ENCODE results near the gene RNF214. TPM values are rescaled to one million over a fixed set of nuclear protein-coding genes. Genes with fewer than 3 reads are reported as not detected.
"Not testable (repeated sequence)": the region's sequence is repeated elsewhere in the genome, so short reads cannot be mapped to it uniquely, and the experiment has no call there.

Gene RNF214
- total RNA-seq, 1 donor from 2014 or later = 25.8 TPM

DNA sequence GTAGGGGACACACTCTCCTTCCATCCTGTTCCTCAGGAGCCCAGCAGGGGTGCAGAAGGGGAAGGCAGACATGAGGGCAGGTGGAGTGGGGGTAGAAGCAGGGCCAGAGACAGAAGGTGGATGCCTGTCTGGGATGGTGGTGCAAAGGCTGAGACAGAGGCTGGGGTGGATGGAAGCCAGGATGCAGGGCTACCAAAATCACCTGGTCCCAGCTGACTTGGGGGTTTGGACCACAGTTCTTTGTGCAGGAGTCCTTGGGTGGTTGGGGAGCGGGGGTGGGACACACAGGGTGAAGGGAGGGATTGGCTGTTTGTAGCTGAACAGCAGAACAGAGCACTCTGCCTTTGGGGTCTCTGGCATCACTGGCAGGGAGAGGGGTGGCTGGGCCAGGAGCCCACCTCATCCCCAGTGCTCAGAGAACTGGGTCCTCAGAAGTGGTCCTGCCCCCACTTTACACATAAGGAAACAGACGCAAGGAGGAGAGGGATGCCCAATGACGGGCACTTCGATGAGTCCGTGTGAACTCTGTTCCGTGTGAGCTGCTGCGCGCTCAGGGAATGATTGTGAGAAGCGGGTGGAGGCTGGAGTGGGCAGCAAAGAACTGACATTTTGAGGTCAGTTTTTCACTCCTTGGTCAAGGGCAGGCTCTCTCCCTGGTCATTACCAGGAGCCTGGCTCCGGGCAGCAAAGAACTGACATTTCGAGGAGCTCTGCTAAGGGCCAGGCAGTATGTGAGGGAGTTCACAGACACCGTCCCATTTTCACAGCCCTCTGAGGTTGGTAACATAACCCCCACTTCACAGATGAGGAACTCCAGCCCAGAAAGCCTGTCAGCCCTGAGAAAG, 31.4 kb upstream of the RNF214 start:
- Mint-ChIP-seq H3K36me3 (ENCODE audit: low read depth) (peaks cover 29% of the 10 kb centered on the region), H3K4me1 (ENCODE audit: low read depth) (no peaks in the 10 kb centered on the region), H3K27me3 (ENCODE audit: low read depth) (no peaks in the 10 kb centered on the region), H3K4me3 (ENCODE audit: low read depth) (no peak overlapping the region), H3K9me3 (no peaks in the 10 kb centered on the region), H3K27ac (no peak overlapping the region)
- intact Hi-C loops (cut with micrococcal nuclease) = no loop called here
- no peak for DNase-seq (ENCODE audit: low spot score)

DNA sequence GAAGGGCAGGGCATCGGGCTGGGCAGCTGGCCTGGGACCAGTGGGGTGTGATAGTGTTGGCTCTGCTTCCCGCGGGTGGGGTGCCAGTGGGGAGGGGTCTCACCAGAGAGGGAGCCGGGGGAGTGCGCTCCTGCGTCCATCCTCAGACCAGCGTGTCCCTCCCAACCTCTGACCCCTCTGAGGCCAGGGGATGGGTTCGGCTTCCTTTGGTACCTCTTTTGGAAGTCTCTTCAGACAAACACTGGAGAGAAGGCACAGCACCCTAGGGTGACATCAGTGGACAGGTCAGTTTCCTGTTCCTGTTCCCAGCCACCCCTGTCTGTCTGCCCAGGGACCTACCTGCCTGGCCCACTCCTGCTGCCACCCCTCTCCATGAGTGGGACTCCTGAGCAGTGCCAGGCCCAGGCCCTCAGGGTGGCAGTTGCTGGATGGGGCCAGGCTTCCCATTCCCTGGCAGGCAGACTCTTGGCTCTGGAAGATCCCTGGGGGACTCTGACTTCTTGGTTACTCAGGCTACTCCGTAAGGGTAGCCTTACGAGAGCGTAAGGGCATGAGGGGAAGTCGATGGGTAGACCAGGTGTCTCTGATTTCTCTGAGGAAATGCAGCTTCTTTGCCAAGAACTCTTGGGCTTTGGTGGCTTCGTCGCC, 30.7 kb upstream of the RNF214 start:
- intact Hi-C loops (cut with micrococcal nuclease) = no loop called here
- Mint-ChIP-seq H3K36me3 (ENCODE audit: low read depth) (peaks cover 31% of the 10 kb centered on the region), H3K4me1 (ENCODE audit: low read depth) (no peaks in the 10 kb centered on the region), H3K27me3 (ENCODE audit: low read depth) (no peaks in the 10 kb centered on the region), H3K9me3 (no peaks in the 10 kb centered on the region), H3K27ac (no peak overlapping the region), H3K4me3 (ENCODE audit: low read depth) (no peak overlapping the region)
- DNase-seq (ENCODE audit: low spot score) = no peak

DNA sequence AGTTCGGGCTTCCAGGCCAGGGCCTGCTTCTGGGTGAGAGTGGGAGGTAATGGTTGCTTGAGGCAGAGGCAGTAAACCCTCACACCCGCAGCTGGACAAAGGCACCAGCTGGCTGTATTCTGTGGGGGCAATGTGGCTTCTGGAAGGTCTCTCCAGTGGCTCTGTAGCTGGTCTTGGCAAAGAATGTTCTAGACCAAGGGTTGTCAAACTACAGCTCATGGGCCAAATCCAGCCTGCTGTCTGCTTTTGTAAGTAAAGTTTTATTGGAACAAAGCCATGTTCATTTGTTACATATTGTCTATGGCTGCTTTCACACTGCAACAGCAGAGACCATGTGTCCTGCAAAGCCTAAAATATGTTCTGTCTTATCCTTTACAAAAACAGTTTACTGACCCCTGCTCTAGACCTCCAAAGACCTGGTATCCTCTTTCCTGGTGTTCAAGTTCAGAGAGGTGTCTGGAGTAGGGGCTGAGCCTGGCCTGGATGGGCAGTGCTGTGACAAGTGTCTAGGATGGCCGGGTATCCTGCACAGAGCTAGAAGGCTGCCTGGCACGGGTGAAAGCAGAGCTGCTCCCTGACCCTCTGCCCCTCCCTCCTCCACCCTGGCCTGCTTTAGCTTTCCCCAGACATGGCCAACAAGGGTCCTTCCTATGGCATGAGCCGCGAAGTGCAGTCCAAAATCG, 29.9 kb upstream of the RNF214 start:
- Mint-ChIP-seq H3K36me3 (ENCODE audit: low read depth) (peaks cover 31% of the 10 kb centered on the region), H3K27me3 (ENCODE audit: low read depth) (no peaks in the 10 kb centered on the region), H3K4me3 (ENCODE audit: low read depth) (no peak overlapping the region), H3K27ac (no peak overlapping the region), H3K9me3 (no peaks in the 10 kb centered on the region), H3K4me1 (ENCODE audit: low read depth) (no peaks in the 10 kb centered on the region)
- intact Hi-C loops (cut with micrococcal nuclease) = no loop called here
- no peak for DNase-seq (ENCODE audit: low spot score)

DNA sequence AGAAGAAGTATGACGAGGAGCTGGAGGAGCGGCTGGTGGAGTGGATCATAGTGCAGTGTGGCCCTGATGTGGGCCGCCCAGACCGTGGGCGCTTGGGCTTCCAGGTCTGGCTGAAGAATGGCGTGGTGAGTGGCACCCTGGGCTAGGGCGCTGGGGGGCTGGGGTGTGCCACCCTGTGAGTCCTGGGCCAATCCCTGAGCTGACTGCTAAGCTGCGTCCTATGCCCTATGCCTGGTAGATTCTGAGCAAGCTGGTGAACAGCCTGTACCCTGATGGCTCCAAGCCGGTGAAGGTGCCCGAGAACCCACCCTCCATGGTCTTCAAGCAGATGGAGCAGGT, 29.4 kb upstream of the RNF214 start:
- no peak for DNase-seq (ENCODE audit: low spot score)
- no peaks in the 10 kb centered on the region for H3K4me1 Mint-ChIP-seq (ENCODE audit: low read depth)
- no peaks in the 10 kb centered on the region for H3K9me3 Mint-ChIP-seq
- no peak overlapping the region for H3K27ac Mint-ChIP-seq
- no peaks in the 10 kb centered on the region for H3K27me3 Mint-ChIP-seq (ENCODE audit: low read depth)
- H3K4me3 Mint-ChIP-seq (ENCODE audit: low read depth) = no peak overlapping the region
- intact Hi-C loops (cut with micrococcal nuclease) = no loop called here
- H3K36me3 Mint-ChIP-seq (ENCODE audit: low read depth) = peaks cover 31% of the 10 kb centered on the region

DNA sequence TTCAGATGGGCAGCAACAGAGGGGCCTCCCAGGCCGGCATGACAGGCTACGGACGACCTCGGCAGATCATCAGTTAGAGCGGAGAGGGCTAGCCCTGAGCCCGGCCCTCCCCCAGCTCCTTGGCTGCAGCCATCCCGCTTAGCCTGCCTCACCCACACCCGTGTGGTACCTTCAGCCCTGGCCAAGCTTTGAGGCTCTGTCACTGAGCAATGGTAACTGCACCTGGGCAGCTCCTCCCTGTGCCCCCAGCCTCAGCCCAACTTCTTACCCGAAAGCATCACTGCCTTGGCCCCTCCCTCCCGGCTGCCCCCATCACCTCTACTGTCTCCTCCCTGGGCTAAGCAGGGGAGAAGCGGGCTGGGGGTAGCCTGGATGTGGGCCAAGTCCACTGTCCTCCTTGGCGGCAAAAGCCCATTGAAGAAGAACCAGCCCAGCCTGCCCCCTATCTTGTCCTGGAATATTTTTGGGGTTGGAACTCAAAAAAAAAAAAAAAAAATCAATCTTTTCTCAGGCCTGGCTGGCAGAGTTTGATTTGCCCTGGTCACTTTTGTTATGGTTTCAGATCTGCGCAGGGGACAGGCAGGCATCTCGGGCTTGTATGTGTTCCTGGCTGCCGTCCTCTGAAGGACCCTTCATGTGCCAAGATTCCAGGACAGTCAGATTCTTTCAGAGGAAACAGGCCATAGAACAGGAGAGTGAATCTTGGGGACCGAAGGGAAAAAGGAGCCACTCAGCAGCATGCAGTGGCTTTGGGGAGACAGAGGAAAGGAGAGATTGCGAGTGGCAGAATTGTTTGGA, 28.0 kb upstream of the RNF214 start:
- Mint-ChIP-seq H3K4me1 (ENCODE audit: low read depth) (no peaks in the 10 kb centered on the region), H3K27ac (no peak overlapping the region), H3K4me3 (ENCODE audit: low read depth) (no peak overlapping the region), H3K36me3 (ENCODE audit: low read depth) (peaks cover 31% of the 10 kb centered on the region), H3K27me3 (ENCODE audit: low read depth) (no peaks in the 10 kb centered on the region), H3K9me3 (no peaks in the 10 kb centered on the region)
- no peak for DNase-seq (ENCODE audit: low spot score)
- intact Hi-C loops (cut with micrococcal nuclease) = loop anchor here (5.0 kb wide), 1 partner anchor 72 kb away; no protein-coding TSS in a partner anchor

DNA sequence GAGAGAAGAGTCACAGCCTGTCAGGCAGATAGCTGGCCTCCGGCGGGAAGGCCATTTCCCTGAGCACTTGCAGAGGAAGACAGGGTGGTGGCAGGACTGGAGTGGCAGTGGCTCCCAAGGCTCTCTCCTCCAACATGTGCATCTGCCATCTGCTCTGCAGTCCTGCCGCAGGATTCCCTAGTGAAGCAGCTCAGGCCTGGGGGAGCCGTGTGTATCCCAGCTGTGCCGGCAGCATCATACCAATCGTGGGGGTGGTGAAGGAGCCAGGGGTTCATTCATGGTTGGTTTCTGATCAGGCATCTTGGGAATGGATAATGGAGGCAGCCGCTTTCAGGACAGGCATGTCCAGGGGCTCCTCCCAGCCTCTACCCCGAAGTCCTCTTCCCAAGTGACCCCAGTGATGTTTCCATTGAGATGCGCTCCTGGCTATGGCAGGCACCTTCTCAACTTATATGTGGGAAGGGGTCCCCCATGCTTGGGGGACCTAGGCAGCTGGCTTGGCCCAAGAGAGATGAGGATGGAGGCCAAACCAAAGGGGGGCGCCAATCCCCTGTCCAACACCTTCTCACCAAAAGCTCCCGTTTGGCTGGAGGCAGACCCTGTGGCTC, 27.2 kb upstream of the RNF214 start:
- H3K9me3 Mint-ChIP-seq = no peaks in the 10 kb centered on the region
- H3K27me3 Mint-ChIP-seq (ENCODE audit: low read depth) = no peaks in the 10 kb centered on the region
- no peak overlapping the region for H3K27ac Mint-ChIP-seq
- DNase-seq (ENCODE audit: low spot score) = no peak
- intact Hi-C loops (cut with micrococcal nuclease) = loop anchor here (5.0 kb wide), 1 partner anchor 73 kb away; no protein-coding TSS in a partner anchor
- H3K4me3 Mint-ChIP-seq (ENCODE audit: low read depth) = no peak overlapping the region
- H3K4me1 Mint-ChIP-seq (ENCODE audit: low read depth) = no peaks in the 10 kb centered on the region
- H3K36me3 Mint-ChIP-seq (ENCODE audit: low read depth) = peaks cover 38% of the 10 kb centered on the region

DNA sequence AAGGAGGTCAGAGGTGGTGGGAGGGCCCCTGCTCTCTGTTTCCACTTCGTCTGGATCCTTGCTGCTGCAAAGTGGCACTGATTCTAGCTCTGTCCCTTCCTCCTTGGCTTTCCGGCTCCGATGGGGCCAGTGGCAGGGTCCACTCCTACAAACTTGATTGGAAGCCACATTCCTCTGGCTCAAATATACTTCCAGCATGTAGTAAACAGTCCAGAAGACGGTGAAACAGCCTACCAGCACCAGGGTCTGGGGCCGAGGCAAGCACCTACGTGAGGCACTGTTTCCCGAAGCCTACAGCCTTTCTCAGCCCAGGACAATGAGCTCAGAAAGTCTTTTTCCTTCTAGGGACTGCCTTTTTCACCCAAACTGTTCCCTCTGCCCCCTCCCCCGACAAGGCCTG, 26.4 kb upstream of the RNF214 start:
- intact Hi-C loops (cut with micrococcal nuclease) = loop anchor here (5.0 kb wide), 1 partner anchor 74 kb away; no protein-coding TSS in a partner anchor
- DNase-seq (ENCODE audit: low spot score); H3K9me3 Mint-ChIP-seq; H3K27ac Mint-ChIP-seq; H3K4me3 Mint-ChIP-seq (ENCODE audit: low read depth); H3K27me3 Mint-ChIP-seq (ENCODE audit: low read depth); H3K4me1 Mint-ChIP-seq (ENCODE audit: low read depth): not testable (repeated sequence)
- H3K36me3 Mint-ChIP-seq (ENCODE audit: low read depth) = peaks cover 42% of the 10 kb centered on the region

DNA sequence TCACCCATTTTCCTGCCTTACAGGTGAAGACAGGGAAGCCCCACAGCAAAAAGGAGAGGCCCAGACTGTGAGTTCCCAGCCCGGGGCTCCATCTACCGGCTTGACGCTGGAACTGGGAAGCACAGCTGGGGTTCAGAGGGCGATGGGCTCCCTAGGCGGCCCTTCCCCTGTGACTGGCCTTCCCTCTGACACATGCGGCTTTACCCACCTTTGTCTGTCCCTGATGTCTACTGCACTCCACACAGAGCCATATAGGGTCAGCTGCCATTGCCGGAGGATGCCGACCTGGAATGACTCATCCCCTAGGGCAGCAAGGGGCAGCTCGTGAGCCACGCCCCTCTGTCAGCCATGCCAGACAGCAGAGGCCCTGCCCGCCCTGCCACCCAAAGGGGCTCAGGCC, 25.6 kb upstream of the RNF214 start:
- H3K4me1 Mint-ChIP-seq (ENCODE audit: low read depth); H3K27ac Mint-ChIP-seq; H3K9me3 Mint-ChIP-seq; DNase-seq (ENCODE audit: low spot score); H3K4me3 Mint-ChIP-seq (ENCODE audit: low read depth); H3K27me3 Mint-ChIP-seq (ENCODE audit: low read depth): not testable (repeated sequence)
- peaks cover 48% of the 10 kb centered on the region for H3K36me3 Mint-ChIP-seq (ENCODE audit: low read depth)
- intact Hi-C loops (cut with micrococcal nuclease) = loop anchor here (5.0 kb wide), 1 partner anchor 75 kb away; no protein-coding TSS in a partner anchor

DNA sequence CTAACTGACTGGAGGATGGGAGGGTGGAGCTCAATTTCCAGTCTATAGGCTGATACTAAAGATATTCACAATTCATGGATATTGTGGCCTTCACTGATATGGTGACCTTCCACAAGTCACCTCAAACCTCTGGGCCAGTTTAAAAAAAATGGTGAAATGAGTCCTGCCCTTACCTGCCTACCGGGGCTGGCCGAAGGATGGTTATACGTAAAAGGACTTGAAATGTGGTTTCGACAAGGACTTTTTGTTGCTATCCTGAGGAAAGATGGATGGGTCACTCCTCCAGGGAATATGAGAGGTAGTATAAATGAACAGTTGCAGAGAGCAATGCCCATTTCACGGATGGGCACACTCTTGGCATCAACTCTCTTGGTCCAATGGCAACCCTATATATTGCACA, 25.0 kb upstream of the RNF214 start:
- not testable (repeated sequence) for H3K4me1 Mint-ChIP-seq (ENCODE audit: low read depth); DNase-seq (ENCODE audit: low spot score); H3K27me3 Mint-ChIP-seq (ENCODE audit: low read depth); H3K9me3 Mint-ChIP-seq; H3K4me3 Mint-ChIP-seq (ENCODE audit: low read depth); H3K27ac Mint-ChIP-seq
- intact Hi-C loops (cut with micrococcal nuclease) = loop anchor here (5.0 kb wide), 1 partner anchor 75 kb away; no protein-coding TSS in a partner anchor
- H3K36me3 Mint-ChIP-seq (ENCODE audit: low read depth) = peaks cover 52% of the 10 kb centered on the region

DNA sequence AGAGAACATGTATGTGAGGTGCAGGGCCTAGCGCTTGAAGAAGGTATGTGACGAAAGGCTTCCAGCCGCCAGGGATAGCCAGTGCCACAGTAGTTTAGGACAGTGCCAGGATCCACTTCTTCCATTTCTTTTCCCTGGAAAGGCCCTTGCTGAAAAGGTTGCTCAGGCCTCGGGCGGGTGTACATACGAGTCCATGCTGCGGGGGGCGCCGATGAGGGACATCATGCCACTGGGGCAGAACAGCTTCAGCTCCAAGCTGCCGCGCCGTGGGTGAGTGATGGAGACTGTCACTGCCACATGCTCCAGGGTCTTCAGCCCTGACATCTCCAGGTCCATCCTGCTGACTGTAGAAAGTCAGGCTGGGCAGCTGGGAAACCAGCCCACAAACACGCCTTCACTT, 23.8 kb upstream of the RNF214 start:
- not testable (repeated sequence) for H3K27ac Mint-ChIP-seq; DNase-seq (ENCODE audit: low spot score); H3K9me3 Mint-ChIP-seq; H3K4me1 Mint-ChIP-seq (ENCODE audit: low read depth); H3K4me3 Mint-ChIP-seq (ENCODE audit: low read depth); H3K27me3 Mint-ChIP-seq (ENCODE audit: low read depth)
- intact Hi-C loops (cut with micrococcal nuclease) = loop anchor here (5.0 kb wide), 1 partner anchor 76 kb away; no protein-coding TSS in a partner anchor
- peaks cover 57% of the 10 kb centered on the region for H3K36me3 Mint-ChIP-seq (ENCODE audit: low read depth)

DNA sequence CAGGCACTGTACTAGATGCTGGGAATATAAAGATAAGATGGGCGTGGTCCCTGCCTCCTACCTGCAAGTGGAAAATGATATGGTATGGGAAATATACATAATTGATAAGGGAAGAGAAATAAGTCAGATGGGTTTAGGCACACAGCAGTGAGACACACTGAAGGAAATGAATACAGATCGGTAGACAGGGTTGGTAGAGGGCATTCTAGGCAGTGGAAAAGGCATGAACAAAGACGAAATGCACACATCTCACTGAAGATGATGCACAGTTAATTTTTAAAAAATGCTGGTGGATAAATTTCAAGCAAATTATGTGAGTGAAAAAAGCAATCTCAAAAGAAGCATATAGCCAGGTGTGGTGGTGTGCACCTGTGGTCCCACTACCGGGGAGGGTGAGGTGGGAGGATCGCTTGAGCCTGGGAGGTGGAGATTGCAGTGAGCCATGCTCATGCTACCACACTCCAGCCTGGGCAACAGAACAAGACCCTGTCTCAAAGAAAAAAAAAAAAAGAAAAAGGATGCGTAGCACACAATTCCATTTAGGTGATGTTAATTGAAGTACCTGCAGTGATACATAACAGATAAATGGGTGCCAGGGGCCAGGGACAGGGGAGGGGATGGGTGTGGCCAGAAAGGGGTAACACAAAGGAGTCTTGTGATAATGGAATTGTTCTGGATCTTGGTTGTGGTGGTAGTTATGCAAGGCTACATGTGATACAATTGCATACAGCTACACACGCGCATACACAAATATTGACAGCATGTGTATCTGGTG, 22.9 kb upstream of the RNF214 start:
- DNase-seq (ENCODE audit: low spot score); H3K27me3 Mint-ChIP-seq (ENCODE audit: low read depth); H3K4me3 Mint-ChIP-seq (ENCODE audit: low read depth); H3K9me3 Mint-ChIP-seq; H3K4me1 Mint-ChIP-seq (ENCODE audit: low read depth); H3K27ac Mint-ChIP-seq: not testable (repeated sequence)
- intact Hi-C loops (cut with micrococcal nuclease) = loop anchor here (5.0 kb wide), 1 partner anchor 77 kb away; no protein-coding TSS in a partner anchor
- peaks cover 56% of the 10 kb centered on the region for H3K36me3 Mint-ChIP-seq (ENCODE audit: low read depth)

Measured in activated T-helper 2 cell treated with anti-CD3 and anti-CD28 coated beads, Interferon-gamma antibody, Interleukin-2, Interleukin-4, amounts not matched to agents 10 μg/mL and 5 μg/mL and 100 μg/mL, durations not matched to agents 14 hours and 24 hours and 36 hours (primary cell).